Inflammatory macrophage (primary cell): ENCODE measurements around the gene SLC38A3.
A peak's percentile ranks its signal among the peaks of the same experiment; 100 is the strongest.
"Not testable (repeated sequence)": the region's sequence is repeated elsewhere in the genome, so short reads cannot be mapped to it uniquely, and the experiment has no call there.

Source experiments
- DNase-seq, 2 donors: peaks; one replicate each; pipeline ENCODE4 v3.0.0-alpha.2; 2020 to 2022

SLC38A3 gene

DNA sequence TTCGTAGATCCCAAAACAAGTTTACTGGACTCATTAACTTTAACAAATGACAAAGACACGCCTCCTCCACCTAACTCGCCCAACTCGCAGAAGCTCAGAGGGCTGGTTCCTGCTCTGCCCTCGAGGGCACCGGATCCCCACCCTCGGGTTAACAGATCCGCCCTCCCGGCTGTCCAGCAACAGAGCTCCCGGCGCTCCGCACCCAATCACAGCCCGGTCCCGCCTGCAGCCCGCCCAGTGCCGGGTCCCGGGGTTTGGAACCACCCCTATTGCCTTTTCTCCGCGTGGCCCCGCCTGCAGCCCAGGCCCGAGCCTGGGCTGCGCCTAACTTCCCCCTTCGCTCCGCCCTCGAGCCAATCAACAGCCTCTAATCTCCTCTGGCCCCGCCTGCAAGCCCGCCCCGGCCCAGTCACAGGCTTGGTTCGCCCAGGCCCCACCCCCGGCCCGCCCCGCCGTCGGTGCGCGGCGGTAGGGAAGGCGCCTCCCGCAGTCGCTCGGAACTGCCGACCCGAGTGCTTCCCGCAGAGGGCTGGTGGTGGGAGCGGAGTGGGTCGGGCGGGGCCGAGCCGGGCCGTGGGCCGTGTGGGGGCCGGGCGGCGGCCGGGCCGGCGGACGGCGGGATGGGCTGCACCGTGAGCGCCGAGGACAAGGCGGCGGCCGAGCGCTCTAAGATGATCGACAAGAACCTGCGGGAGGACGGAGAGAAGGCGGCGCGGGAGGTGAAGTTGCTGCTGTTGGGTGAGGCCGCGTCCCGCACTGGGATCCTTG is 30.8 kb downstream of the SLC38A3 start, which contains the start of gene GNAI2:
Gene GNAI2, plus strand, starts transcription at position 489 of the 768 bp plus-strand sequence. Its CDS starts 132 bp downstream, at position 621.
- peak; percentile 99 for DNase-seq

DNA sequence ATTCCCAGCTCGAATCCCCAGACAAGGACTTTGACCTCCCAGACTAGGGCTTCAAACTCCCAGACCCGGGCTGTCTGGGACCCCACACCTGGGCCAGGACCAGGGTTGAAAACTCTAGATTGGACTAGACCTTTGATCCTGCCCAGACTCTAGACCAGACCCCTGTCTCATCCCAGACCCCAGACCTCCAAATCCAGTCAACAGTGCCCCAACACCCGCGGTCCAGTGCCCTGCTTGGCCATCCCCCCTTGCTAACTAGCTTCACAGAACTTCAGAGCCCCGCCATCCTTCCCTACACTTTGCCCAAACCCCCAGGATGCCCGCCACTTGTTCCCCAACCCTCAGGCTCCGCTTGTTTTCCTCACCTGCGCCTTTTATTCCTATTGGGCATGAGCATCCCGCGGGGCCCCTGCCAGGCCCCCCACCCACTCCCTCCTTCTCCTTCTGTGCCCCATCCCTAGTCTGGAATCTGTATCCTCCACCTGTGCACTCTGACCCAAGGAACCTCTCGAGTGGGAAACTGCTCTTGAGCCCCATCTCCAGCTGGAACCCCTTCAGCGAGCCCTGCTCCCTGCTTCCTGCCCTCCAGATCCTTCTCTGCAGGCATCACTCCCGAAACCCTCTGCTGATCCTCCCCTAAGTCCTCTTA is 31.5 kb downstream of the SLC38A3 start:
- no peak for DNase-seq

DNA sequence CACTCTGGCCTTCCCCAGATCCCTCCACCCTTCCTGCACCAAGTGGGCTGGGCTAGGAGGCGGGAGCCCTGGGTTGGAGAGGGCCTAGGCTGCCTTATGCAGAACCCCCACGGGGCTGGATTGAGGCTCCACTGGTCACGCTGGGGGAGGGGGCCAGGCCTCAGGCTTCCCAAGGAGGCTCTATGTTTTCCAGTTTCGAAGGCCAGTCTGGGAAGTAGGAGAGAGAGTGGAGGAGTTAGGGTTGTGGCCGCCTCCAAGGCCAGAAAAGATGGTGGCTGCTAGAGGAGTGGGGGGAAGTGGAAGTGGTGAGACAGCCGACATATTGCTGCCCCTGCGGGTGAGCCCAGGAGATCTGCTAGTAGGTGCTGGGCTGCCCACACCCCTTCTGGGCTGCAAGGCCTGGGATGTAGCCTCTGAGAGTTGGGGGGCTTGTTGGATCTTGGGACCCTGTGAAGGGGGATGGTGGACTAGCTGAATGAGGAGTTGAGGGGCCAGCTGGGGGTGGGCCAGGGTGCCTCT is 32.1 kb downstream of the SLC38A3 start:
- DNase-seq = peak in 1 of 2 donors; percentile 44

DNA sequence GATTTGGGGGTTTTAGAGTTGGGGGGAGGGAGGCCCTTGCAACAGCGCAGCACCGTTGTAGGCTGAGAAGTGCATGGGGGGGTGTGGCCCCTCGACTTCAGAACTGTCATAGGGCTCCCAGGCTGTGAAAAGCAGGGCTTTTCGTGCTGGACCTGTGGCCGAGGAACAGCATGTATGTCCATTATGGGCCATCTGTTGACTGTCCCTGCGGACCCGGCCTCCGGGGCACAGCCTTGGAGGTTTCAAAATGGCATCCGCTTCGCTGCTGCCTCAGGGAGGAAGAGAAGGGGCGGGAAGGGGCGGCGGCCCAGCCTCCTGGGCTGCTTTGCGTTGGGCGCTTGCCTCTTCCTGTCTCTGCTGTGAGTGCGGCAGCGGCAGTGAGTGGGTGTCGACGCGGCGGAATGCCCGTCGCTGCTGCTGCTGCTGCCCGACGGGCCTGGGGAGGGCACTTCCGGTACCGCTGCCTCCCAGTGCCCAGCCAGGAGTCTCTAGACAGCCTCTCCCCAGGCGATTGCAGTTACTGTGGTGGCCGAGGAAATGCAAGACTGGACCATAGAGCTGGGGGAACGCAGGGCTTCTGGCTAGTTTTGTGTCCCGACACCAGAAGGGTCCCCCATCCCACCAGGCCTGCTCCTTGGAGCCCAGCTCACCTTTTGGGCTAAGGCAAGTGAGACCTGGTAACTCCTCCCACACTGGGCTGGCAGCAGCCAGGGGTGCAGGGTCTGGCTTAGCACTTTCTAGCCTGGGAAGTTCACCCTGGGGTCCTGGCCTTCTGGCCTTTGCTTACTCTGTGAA is 32.9 kb downstream of the SLC38A3 start:
- peak; percentile 93 to 95 for DNase-seq

DNA sequence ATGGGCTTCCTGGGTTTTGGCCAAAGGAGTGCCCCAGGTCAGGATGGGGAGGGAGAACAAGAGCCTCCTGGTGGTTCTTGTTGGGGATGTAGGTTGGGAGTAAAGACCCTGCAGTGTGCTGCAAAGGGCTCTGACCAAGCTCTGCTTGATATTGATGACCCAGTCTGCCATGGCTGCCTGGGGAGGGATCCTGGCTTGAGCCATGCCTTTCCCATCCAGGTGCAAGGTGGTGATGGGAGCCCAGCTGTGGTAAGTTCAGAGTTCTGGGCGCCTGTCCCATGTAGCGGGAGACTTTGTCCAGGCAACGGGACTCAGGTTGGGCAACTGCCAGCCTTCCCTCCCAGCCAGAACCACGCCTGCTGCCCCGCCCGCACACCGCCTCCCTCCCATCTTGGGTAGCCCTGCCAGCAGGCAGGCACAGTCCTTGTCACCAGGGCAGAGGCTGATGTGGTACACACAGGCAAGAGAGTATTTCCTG is 33.5 kb downstream of the SLC38A3 start:
- DNase-seq = peak; percentile 70 to 72

DNA sequence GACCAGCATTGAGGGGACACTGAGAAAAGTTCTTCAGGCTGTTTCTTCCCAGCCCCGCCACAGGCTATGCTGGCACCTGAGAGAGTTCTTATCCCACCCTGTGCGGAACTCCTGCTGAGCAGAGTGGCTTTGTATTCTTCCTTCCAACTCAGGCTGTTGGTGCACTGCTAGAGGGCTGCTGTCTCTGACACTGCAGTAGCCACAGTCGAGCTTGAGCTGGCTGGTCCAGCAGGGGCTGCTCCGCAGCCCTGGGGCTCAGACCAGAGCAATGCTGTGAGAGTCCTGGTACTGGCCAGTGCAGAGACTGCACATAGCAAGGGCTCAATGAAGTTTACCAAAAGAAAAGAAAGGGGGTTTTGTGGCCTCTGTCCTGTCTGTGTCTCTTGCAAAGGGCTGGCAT is 34.6 kb downstream of the SLC38A3 start:
- DNase-seq = no peak

DNA sequence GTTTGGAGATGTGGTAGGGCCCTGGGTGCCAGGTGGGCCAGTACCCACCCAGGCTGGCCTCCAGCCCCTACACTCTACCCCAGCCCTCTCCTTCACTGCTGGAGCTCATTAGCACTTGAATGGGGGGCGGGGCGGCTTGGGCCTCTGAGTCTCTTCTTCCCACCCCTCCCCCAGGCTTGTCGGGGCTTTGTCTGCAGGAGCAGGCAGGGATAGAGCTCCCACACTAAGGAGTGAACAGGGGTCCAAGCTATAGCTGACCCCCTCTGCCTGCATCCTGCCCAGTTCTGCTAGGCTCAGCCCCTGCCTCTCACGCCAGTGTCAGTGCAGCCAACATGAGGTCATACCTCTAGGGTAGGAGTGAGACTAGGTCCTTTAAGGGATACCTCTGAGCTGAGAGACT is 36.1 kb downstream of the SLC38A3 start:
- no peak for DNase-seq

DNA sequence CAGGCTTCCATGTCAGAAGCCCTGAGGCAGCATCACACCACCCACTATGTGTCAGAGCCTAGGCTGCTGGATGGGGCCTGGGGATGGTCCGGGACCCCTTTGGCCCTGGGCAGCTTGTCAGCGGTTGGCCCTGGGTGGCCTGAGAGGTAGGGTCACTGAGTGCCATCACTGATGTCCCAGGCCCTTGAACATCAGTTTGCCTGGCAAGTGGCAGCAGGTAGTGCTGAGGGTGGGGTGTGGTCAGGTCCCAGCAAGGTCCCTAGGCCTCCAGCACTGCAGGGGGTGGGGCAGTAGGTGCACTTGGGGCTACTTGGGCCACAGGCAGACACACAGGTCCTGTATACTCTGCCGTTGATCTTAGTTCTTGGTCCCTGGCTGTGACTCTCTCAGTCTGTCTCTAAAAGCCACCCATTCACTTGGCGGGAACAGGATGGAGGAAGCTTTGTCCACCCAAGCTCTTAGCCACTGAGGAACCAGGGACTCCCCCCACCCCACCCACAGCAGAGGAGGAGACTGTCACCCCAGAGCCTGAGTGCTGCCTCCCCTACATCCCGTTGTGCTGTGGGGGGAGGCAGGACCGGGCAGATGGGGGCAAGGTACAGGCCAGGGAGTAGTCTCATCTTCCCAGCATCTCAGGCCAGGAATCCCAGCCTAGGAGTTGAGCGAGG is 36.8 kb downstream of the SLC38A3 start:
- peak in 1 of 2 donors; percentile 33 for DNase-seq

DNA sequence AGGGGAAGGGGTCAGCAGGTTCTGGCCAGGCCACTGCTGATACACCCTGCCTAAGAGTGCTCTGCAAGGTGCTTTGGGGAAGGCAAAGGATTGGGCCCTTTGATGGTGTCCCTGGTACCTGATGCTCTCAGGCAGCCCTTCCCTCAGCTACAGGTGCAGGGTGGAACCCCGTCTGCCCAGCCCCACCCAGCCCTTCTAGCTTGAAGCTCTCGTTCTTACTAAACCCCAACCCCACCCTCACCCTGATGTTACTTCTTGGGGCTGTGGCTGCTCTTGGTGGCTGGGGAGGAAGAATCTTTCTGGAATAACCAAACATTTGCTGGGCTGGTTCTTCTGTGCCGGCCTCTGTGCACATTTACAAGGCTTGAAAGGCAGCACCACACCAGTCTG is 37.3 kb downstream of the SLC38A3 start:
- DNase-seq = no peak

DNA sequence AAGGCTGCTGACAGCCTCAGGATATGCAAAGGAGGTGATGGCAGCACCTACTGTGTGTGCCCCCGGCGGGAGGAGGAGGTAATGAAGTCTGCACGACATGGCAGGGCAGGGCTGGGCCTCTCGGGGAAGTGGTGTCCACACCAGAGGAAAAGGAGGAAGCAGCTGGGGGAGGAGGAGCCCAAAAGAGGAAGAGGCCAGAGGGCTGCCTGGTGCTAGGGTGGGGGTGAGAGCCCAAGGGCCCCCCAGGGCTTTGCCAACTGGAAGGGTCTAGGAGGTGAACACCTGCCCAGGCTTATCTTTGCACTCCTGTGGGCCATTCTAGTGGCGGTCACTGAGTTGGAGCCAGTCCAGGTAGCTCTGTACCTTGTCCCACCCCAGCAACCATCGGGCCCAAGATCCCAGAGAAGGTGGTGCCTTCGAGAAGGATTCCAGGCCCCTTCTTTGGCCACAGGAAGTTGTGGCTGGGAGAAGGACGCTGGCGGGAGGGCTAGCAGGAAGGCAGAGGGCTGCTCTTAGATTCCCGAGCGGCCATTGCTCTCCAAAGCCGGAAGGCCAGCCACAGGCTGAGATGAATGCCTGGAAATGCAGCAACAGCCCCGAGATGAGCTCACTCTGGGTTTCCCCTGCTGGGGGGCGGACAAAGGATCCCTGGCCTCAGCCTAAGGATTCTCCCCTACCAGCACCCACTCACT is 37.9 kb downstream of the SLC38A3 start:
- peak; percentile 93 to 94 for DNase-seq

DNA sequence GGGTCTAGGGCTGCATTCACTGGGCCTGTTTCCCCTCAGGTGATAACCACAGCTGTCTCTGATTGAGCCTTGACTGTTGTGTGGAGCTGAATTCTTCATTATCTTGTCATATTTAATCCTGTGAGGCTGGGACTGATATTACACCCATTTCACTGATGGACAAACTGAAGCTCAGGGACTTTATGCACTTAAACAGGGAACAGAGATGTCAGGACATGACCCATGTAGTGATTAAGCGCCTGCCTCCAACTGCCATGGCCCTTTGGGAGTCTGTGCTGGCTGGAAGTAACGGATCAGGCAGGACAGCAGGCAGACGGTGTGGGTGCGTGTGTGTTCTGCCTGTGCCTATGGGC is 38.4 kb downstream of the SLC38A3 start:
- no peak for DNase-seq

DNA sequence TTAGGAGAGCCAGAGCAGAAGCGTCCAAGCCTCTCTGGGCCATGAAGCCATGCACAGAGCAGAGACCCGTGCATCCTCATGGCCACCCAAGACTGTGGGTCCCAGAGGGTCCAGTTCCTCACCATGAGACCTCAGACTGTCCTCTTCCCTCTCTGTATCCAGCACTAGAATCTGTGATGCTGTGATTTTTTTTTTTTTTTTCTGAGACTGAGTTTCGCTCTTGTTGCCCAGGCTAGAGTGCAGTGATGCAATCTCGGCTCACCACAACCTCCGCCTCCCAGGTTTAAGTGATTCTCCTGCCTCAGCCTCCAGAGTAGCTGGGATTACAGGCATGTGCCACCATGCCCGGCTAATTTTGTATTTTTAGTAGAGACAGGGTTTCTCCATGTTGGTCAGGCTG is 39.7 kb downstream of the SLC38A3 start:
- not testable (repeated sequence) for DNase-seq

DNA sequence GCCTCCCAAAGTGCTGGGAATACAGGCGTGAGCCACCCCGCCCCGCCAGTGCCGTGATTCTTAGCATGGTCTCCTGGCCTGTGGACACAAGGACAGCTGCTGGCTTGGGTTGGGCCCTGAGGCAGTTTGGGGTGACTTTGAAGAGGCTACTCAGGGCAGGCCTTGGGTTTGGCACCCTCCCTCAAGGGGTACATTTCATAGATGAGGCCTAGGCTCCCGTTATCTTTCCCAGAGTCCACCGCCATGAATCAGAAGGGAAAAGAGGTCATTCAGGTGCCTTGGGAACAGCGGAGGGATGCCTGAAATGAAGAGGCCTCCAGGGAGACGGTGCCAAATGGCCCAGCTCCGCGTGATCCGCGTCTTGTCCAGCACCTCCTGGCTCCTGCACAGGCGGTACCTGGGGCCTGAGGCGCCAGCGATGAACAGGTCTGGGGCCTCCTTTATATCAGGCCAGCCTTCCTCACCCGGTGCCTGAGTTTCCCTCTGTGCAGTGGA is 40.2 kb downstream of the SLC38A3 start:
- DNase-seq = no peak

DNA sequence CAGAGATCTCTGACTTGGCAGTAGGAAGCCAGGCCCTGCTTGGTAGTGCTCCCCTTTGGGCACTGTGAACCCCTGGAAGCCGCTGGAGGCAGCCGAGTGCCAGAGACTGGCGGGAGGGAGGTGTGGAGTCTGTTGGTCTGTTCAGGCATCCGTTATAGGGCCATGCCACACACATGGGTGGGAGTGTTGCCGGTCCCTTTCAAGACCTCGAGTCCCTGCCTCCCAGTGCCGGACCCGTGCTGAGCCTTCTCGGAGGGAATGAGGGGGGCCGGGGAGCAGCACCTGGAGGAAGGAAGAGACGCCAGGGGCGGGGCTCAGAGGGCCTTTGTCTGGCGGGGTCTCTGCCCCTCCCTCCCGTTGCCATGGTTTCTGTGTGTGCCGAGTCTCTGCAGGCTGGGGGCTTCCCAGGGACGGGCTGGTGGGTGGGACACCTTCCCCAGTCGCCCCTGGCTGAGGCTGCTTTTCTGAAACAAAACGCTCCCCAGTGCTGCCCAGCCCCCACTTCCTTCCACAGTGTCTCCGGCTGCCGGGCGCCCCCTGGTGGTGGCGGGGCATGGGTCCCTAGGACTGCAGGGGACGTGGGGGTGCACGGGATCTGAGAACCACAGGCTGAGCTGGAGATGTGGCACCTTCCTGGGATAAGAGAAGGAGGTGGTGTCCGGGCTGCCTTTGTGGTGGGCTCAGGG is 40.9 kb downstream of the SLC38A3 start:
- DNase-seq = peak; percentile 89 to 90

DNA sequence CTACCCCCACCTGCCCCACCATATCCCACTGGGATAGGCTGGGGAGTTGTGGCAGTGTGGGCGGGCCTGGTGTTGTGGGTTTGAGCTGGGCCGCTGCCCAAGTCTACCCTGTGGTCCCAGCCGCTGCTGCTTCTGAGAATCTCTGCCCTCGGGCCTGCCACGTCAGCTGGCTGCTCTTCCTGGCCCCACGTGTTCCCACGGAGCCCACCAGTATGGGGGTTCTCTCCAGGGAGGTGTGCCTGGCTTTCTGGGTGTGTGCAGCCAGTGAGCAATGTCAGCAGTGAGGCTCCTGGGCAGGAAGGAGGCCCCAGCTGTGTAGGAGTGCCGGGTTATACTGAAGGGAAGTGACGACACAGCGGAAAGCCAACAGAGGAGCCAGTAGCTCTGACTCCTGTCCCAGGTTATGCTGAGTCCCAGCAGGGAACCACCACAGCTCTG is 41.5 kb downstream of the SLC38A3 start:
- peak; percentile 75 to 90 for DNase-seq

DNA sequence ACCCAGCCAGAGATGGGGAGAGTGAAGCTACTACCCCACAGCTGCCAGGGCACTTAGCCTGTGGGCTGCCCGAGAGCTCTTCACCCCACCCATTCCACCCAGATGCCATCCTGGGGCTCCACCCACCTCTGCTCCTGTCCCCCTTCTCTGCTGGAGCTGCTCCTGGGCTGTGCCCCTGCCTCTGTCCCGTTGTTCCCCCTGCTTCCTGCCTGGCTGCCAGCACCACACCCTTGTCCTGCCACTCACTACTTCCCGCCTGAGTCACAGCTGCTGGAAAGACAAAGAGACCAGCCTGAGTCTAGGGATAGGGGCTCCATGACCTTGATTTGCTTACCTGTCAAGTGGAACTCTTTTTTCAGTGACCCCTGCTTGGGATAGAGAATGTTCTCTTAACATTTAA is 43.3 kb downstream of the SLC38A3 start:
- DNase-seq = no peak

DNA sequence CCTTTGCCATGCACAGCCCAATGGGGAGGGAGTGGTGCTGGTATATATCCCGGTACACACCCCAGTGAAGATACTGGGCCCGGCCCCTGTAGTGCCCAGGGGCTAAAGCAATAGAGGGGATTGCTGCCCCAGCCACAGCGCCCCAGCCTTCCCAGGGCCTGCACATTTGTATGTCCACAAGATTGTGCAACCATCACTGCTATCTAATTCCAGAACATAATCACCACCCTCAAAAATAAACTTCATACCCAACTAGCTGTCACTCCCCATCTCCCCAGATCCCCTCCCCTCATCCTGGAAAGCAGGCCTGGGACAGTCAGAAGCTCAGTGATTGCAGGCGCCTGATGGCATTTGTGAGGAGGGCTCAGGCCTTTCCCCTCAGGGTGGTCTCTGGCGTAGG is 44.4 kb downstream of the SLC38A3 start:
- DNase-seq = no peak

DNA sequence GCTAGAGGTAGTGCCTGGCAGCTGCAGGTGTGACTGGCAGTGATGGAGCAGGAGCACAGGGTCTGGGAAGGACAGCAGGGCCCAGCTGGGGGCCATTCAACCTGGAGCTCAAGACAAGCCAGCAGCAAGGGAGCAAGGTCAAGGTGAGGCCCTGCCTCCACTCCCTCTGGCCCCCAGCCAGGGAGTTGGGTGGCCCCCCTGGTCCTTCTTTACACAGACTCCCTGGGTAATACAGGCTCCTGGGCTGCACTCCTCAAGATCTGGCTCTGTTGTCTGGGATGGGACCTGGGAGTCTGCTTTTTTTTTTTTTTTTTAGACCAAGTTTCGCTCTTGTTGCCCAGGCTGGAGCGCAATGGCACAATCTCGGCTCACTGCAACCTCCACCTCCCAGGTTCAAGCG is 45.4 kb downstream of the SLC38A3 start:
- DNase-seq = no peak

DNA sequence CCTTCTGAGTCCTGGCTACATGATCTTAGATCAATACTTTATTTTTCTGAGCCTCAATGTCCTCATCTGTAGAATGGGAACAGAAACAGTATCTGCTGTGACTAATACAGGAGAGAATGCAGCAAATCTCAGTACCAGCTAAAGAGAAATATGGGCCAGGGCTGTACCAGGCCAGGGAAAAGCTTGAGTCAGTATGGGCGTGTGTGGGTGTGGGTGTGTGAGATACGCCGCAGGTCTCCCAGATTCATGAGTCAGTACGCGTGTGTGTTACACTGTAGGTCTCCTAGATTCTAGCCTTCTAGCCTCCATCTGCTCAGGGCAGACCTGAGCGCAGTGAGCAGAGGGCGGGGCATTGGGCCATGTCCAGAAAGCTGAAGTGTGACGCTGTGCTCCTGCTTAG is 46.1 kb downstream of the SLC38A3 start:
- peak in 1 of 2 donors; percentile 58 for DNase-seq

DNA sequence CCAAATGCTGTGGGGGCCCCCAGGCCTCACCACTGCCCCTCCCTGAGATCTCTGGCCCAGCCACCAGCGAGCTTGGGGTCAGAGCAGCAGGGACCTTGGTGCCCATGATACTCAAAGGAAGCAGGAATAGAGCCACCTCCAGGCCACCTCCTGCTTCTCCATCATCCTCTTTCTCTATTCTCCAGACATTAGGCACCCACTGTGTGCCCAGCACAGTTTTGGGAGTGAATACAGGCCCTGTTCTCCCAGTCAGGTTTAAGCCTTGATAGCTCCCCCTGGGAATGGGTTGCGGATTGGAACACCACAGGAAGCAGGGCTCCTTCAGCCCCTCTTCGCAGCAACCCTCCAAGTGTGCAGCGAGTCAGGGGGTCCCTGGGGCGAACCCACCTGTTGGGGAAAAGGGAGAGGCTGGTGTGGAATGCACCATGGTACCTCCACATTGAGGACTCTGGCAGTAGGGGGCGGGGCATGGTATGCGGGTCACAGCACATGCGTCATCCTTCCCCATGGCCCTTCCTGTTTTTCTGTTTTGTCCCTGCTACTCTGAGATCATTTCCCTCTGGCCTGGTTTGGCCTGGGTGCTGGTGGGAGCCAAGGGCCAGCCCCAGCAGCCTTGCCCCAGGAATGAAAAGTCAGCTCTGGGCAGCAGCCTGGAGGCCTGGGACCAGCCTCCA is 49.6 kb downstream of the SLC38A3 start:
- peak; percentile 84 to 89 for DNase-seq
